Brain microvascular endothelial cell (primary cell): ENCODE results near the gene LDLRAP1.

Experiments used
- DNase-seq: peaks from one replicate; pipeline ENCODE4 v3.0.0-alpha.2; 2020
- H3K27ac ChIP-seq: fragments of 250-450 bp; sonication (Bioruptor Pico); 2 replicates; pipeline ENCODE4 v1.5.1; 2020; ENCODE audit warnings: mild to moderate bottlenecking, moderate library complexity
- H3K27me3 ChIP-seq: fragments of 250-450 bp; sonication (Bioruptor Pico); replicated peaks from 2 replicates; pipeline ENCODE4 v1.5.1; 2020; ENCODE audit warnings: mild to moderate bottlenecking
- H3K36me3 ChIP-seq: fragments of 250-450 bp; sonication (Bioruptor Pico); replicated peaks from 2 replicates; pipeline ENCODE4 v1.5.1; 2020; ENCODE audit warnings: mild to moderate bottlenecking
- H3K4me3 ChIP-seq: 2 replicates; pipeline ENCODE4 v1.5.1; 2011; ENCODE audit warnings: low read depth, mild to moderate bottlenecking, control low read depth, low read length, moderate library complexity
- in situ Hi-C: cut with HindIII; loops from 2 replicates; pipeline ENCODE4 v1.10.0; 2017; ENCODE audit warnings: low sequenced_read_pairs, low pct_ligation_motif_present
- TF ChIP-seq, protein P1 (sequence below): IDR thresholded peaks from 2 replicates; pipeline ENCODE4 v1.5.1; 2011; ENCODE audit warnings: low read depth, mild to moderate bottlenecking, moderate library complexity, low read length, control low read depth, inconsistent platforms; ENCODE audit errors: missing control alignments

LDLRAP1 gene

DNA sequence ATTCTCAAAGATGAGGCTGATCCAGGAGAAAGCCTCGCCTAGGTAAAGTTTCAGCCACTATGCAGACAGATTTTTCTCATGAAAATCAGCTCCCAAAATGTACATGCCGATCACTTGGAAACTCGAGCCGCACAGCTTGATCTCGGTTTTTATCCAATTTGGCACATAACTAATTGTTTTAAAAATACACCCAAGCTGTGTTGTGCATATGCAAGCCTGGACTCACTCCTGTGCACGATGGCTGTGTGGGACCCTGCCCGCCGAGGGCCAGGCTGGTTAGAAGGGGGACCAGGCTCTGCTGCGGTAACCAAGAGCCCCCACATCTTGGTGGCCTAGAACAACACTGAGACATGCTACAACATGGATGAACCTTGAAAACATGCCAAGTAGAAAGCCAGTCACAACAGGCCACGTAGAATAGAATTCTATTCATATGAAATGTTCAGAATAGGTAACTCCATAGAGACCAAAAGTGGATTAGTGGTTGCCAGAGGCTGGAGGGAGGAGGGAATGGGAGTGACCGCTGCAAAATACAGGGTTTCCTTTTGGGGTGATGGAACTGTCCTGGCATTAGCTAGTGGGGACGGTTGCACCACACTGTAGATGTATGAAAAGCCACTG, 16.1 kb upstream of the LDLRAP1 start:
- in situ Hi-C loops, result no loop called here
- peaks cover 2% of the 10 kb centered on the region for H3K27me3 ChIP-seq
- H3K36me3 ChIP-seq, result no peaks in the 10 kb centered on the region
- DNase-seq, result no peak
- H3K27ac ChIP-seq, result no peak overlapping the region
- H3K4me3 ChIP-seq, result no peak overlapping the region
- TF ChIP-seq, protein P1, sequence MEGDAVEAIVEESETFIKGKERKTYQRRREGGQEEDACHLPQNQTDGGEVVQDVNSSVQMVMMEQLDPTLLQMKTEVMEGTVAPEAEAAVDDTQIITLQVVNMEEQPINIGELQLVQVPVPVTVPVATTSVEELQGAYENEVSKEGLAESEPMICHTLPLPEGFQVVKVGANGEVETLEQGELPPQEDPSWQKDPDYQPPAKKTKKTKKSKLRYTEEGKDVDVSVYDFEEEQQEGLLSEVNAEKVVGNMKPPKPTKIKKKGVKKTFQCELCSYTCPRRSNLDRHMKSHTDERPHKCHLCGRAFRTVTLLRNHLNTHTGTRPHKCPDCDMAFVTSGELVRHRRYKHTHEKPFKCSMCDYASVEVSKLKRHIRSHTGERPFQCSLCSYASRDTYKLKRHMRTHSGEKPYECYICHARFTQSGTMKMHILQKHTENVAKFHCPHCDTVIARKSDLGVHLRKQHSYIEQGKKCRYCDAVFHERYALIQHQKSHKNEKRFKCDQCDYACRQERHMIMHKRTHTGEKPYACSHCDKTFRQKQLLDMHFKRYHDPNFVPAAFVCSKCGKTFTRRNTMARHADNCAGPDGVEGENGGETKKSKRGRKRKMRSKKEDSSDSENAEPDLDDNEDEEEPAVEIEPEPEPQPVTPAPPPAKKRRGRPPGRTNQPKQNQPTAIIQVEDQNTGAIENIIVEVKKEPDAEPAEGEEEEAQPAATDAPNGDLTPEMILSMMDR, result no peak

DNA sequence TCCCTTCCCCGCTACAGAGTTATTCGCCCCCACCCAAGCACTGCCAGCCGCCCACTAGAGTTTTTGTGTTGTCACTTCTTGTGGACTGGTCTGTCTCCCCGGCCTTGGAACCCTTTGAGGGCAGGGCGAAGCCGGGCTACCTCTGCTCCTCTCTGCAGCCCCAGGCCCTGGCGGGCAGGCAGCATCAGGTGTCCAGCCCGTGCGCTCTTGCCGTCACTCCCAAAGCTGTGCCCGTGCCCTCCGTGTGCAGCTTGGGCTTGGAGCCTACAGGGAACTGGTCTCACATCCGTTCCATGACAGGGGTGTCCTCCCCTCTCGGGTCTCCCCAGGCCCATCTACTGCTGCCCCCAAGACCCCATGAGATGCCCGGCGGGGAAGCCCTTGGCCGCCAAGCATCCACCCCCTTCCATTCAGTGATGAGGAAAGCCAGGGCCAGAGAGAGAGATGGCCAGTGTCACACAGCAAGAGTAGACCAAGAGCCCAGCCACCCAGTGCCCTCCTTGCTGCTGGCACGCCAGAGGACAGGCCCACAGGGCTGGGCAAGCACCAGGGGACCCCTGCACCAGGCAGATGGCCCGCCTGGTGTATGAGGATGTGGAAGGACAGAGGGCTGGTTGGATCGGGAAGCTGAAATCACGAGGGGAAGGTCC, 15.3 kb upstream of the LDLRAP1 start:
- no peak for DNase-seq
- Histone ChIP-seq H3K27ac (no peak overlapping the region), H3K36me3 (no peaks in the 10 kb centered on the region), H3K4me3 (no peak overlapping the region), H3K27me3 (peaks cover 2% of the 10 kb centered on the region)
- in situ Hi-C loops, result no loop called here
- TF ChIP-seq, protein P1, result no peak

DNA sequence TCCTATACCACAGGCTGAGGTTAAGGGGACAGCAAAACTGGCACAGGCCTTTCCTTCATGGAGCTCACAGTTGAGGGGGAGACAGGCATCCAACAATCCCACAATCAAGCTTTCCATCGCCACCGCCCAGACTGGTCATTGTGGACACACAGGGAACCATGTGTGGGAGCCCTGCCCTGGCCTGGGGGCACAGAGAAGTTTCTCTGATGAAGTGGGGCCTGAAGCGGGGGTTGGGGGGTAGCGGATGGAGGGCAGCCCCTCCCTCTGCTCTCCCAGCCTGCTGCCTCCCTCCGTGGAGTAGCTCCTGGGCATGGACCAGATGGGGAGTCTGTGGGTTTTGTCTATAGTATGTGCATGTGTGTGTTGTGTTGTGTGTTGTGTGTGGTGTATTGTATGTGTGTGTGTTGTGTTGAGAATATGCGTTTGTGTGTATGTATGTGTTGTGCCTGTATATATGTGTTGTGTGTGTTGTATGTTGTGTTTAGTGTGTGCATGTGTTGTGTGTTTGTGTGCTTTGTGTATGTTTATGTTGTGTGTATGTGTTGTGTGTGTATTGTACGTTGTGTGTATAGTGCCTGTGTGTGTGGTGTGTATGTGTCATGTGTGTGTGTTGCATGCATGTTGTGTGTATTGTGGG, 14.4 kb upstream of the LDLRAP1 start:
- TF ChIP-seq, protein P1, result no peak
- in situ Hi-C loops, result no loop called here
- Histone ChIP-seq H3K36me3 (no peaks in the 10 kb centered on the region), H3K27me3 (peaks cover 2% of the 10 kb centered on the region), H3K27ac (no peak overlapping the region), H3K4me3 (no peak overlapping the region)
- no peak for DNase-seq

DNA sequence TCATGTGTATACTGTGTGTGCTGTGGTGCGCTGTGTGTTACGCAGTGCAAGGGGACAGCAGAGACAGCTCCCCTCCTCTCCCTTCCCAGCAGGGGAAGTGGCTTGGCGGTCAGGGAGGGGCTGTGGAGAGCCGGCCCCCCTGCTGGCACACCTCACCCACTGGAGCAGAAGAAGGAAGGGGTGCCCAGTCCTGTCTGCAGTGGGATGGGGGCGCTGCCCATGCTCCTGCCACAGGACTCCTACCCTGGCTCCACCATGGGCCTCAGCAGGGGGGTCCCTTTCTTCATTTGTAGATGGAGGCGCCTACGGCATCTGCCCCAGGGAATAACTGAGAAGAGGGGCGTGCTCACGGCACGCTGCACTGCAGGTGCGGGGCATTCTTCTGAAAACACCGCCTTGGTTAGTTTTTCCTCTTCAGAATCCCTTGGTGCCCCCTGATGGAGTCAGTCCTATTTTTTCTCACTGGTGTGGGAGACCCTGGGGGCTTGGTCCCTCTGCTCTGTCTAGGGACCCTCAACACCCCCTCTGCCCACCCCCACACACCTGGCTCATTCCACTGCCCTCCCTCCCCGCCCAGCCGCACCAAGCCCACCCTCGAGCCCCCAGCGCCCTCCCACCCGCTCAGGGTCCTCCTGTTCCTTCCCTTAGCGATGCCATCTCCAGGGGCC, 13.8 kb upstream of the LDLRAP1 start:
- Histone ChIP-seq H3K4me3 (no peak overlapping the region), H3K36me3 (no peaks in the 10 kb centered on the region), H3K27me3 (peaks cover 2% of the 10 kb centered on the region), H3K27ac (no peak overlapping the region)
- in situ Hi-C loops, result no loop called here
- TF ChIP-seq, protein P1, result no peak
- no peak for DNase-seq

DNA sequence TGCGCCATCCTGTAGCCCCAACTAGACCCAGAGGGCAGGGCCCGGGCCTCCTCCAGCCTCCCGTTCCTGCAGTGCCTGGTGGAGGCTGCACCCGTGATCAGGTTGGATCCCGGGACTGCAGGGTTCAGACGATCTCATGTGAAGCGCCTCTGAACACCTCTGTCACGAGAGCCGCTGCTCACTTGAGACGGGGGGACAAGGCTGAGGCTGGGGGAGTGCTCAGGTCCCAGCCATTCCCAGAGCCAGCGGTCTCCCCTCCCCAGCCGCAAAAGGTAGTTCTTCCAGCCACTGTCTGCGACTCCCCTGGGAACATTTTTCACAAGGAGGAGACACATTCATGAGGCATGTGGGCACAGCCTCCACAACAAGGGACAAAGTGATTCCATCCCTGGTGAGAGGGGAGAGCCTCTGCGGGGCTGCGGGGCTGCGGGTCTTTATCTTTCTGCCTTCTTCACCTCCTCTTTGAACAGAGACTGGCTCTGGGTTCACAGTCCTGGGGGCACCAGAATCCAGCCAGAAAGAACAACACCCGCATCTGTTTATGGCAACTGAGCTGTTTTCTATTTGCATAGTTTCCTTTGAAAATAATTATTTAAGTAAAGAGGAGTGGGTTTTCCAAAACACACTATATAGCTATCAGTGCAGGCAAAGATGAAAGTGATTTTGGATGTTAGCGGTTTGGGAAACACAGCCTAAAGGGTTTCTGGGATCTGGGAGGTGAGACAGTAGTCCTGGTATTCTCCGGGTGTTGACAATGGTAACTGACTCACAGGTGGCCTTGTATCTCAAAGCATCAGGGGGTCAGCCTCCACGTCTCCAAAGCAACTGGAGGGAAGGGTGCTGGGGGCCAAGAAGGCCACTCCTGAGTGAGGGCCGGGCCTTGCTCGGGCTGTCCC, 13.0 kb upstream of the LDLRAP1 start:
- H3K4me3 ChIP-seq, result no peak overlapping the region
- no peaks in the 10 kb centered on the region for H3K27me3 ChIP-seq
- in situ Hi-C loops, result no loop called here
- DNase-seq, result no peak
- no peak overlapping the region for H3K27ac ChIP-seq
- TF ChIP-seq, protein P1, result no peak
- no peaks in the 10 kb centered on the region for H3K36me3 ChIP-seq
